HEK293T (cell line): ENCODE measurements around the gene ABCD1.

Source experiments
- CTCF ChIA-PET: fragments of 350-600 bp; formaldehyde crosslinking; extraction: SDS; loops from one replicate; lab custom pipeline; 2021; ENCODE audit warnings: antibody characterized with exemption, inconsistent platforms; lab: Yijun Ruan, JAX
- POLR2A ChIA-PET: fragments of 350-600 bp; formaldehyde crosslinking; extraction: SDS; loops from one replicate; lab custom pipeline; 2020; ENCODE audit warnings: antibody characterized with exemption, inconsistent platforms; lab: Yijun Ruan, JAX
- DNase-seq: peaks from one replicate; pipeline ENCODE4 v3.0.0; 2012; ENCODE audit warnings: mixed read lengths; ENCODE audit errors: extremely low spot score
- ARNT ChIP-seq: fragments of 450-650 bp; IDR thresholded peaks from 2 replicates; pipeline ENCODE4 v1.6.1; 2017; ENCODE audit warnings: mild to moderate bottlenecking
- BHLHE40 ChIP-seq: fragments of 450-650 bp; IDR thresholded peaks from 2 replicates; pipeline ENCODE4 v1.6.1; 2016; ENCODE audit warnings: mild to moderate bottlenecking, moderate library complexity, borderline replicate concordance
- CTBP1 ChIP-seq: fragments of 450-650 bp; IDR thresholded peaks from 2 replicates; pipeline ENCODE4 v1.6.1; 2016; ENCODE audit warnings: borderline replicate concordance
- ELF4 ChIP-seq: fragments of 450-650 bp; IDR thresholded peaks from 2 replicates; pipeline ENCODE4 v1.6.1; 2017; ENCODE audit warnings: antibody characterized with exemption
- FOXA1 ChIP-seq: fragments of 450-650 bp; IDR thresholded peaks from 2 replicates; pipeline ENCODE4 v1.6.1; 2016; ENCODE audit warnings: mild to moderate bottlenecking
- FOXK2 ChIP-seq: fragments of 450-650 bp; IDR thresholded peaks from 2 replicates; pipeline ENCODE4 v1.6.1; 2016; ENCODE audit warnings: mild to moderate bottlenecking
- FOXM1 ChIP-seq: fragments of 450-650 bp; IDR thresholded peaks from 2 replicates; pipeline ENCODE4 v1.6.1; 2017; ENCODE audit warnings: mild to moderate bottlenecking, borderline replicate concordance
- HDGF ChIP-seq: fragments of 450-650 bp; IDR thresholded peaks from 2 replicates; pipeline ENCODE4 v1.6.1; 2017; ENCODE audit warnings: antibody characterized with exemption, borderline replicate concordance
- L3MBTL2 ChIP-seq: fragments of 450-650 bp; conservative IDR thresholded peaks from 2 replicates; pipeline ENCODE4 v1.6.1; 2016; ENCODE audit warnings: mild to moderate bottlenecking
- LEF1 ChIP-seq: fragments of 450-650 bp; IDR thresholded peaks from 2 replicates; pipeline ENCODE4 v1.6.1; 2017; ENCODE audit warnings: mild to moderate bottlenecking, borderline replicate concordance
- NFRKB ChIP-seq: fragments of 450-650 bp; IDR thresholded peaks from 2 replicates; pipeline ENCODE4 v1.6.1; 2016; ENCODE audit warnings: mild to moderate bottlenecking, moderate library complexity
- SP1 ChIP-seq: fragments of 450-650 bp; IDR thresholded peaks from 2 replicates; pipeline ENCODE4 v1.6.1; 2017
- SUZ12 ChIP-seq: fragments of 450-650 bp; IDR thresholded peaks from 2 replicates; pipeline ENCODE4 v1.6.1; 2016; ENCODE audit warnings: mild to moderate bottlenecking
- TARDBP ChIP-seq: fragments of 450-650 bp; IDR thresholded peaks from 2 replicates; pipeline ENCODE4 v1.6.1; 2016
- ZNF384 ChIP-seq: fragments of 450-650 bp; IDR thresholded peaks from 2 replicates; pipeline ENCODE4 v1.6.1; 2016
- TF ChIP-seq, protein P1 (sequence below): fragments of 450-650 bp; IDR thresholded peaks from 2 replicates; pipeline ENCODE4 v1.6.1; 2016

Gene ABCD1

GRCh38 chrX:153709726-153710674 is 14.7 kb upstream of the ABCD1 start:
- no peak for DNase-seq
- POLR2A ChIA-PET: no interaction called here
- TF ChIP-seq, protein P1, sequence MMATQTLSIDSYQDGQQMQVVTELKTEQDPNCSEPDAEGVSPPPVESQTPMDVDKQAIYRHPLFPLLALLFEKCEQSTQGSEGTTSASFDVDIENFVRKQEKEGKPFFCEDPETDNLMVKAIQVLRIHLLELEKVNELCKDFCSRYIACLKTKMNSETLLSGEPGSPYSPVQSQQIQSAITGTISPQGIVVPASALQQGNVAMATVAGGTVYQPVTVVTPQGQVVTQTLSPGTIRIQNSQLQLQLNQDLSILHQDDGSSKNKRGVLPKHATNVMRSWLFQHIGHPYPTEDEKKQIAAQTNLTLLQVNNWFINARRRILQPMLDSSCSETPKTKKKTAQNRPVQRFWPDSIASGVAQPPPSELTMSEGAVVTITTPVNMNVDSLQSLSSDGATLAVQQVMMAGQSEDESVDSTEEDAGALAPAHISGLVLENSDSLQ: no peak
- TF ChIP-seq L3MBTL2 (no peak), CTBP1 (no peak), FOXK2 (no peak), ARNT (no peak), TARDBP (no peak), SP1 (no peak), FOXM1 (no peak), LEF1 (no peak), ZNF384 (no peak), NFRKB (no peak), HDGF (no peak), SUZ12 (no peak), ELF4 (no peak), FOXA1 (no peak), BHLHE40 (no peak)
- CTCF ChIA-PET: interaction anchor here (1.3 to 2.9 kb wide), 4 partner anchors 9 to 170 kb away, joined by 3 to 17 read pairs (median 6); no protein-coding TSS in a partner anchor

GRCh38 chrX:153714256-153714655 is 10.4 kb upstream of the ABCD1 start:
- POLR2A ChIA-PET: interaction anchor here (1.8 kb wide), 1 partner anchor 9 kb away, joined by 5 read pairs; the partner anchor contains the start of gene BCAP31
- DNase-seq: no peak
- CTCF ChIA-PET: interaction anchor here (0.9 kb wide), 1 partner anchor 46 kb away, joined by 4 read pairs; no protein-coding TSS in a partner anchor
- TF ChIP-seq FOXK2 (no peak), ZNF384 (no peak), L3MBTL2 (no peak)

DNA sequence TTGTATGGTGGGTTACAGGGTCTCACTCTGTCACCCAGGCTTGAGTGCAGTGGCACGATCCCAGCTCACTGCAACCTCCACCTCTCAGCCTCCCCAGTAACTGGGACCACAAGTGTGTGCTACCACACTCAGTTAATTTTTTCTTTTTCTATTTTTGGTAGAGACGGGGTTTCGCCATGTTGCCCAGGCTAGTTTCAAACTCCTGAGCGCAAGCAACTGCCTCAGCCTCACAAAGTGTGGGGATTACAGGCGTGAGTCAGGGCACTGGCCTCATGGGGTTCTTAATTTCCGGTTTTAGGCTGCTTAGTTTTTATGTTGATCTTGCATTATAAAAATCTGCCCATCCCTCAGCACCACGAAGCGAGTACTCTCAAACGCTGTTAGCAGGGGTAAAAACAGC is 7.2 kb upstream of the ABCD1 start:
- no peak for DNase-seq
- CTCF ChIA-PET: no interaction called here
- POLR2A ChIA-PET: no interaction called here
- TF ChIP-seq SUZ12: no peak
- TF ChIP-seq HDGF: no peak
- no peak for TF ChIP-seq ARNT
- TF ChIP-seq ZNF384: no peak
- TF ChIP-seq SP1: no peak
- no peak for TF ChIP-seq CTBP1
- no peak for TF ChIP-seq ELF4
- no peak for TF ChIP-seq FOXK2

GRCh38 chrX:153719238-153719637 is 5.4 kb upstream of the ABCD1 start:
- POLR2A ChIA-PET: no interaction called here
- no peak for DNase-seq
- CTCF ChIA-PET: interaction anchor here (3.4 kb wide), 1 partner anchor 10 kb away, joined by 17 read pairs; no protein-coding TSS in a partner anchor
- TF ChIP-seq L3MBTL2 (no peak), ARNT (no peak), FOXA1 (no peak), ELF4 (no peak), SP1 (no peak), FOXK2 (no peak), NFRKB (no peak), FOXM1 (no peak), BHLHE40 (no peak), ZNF384 (no peak), CTBP1 (no peak), TARDBP (no peak)

- ChIA-PET CTCF (interaction anchor here (3.4 kb wide), 1 partner anchor 11 kb away, joined by 17 read pairs; no protein-coding TSS in a partner anchor), POLR2A (no interaction called here)
- no peak for DNase-seq
- TF ChIP-seq NFRKB (no peak), ZNF384 (no peak), FOXA1 (no peak), HDGF (no peak), SP1 (no peak), BHLHE40 (no peak), ARNT (no peak), ELF4 (no peak), FOXM1 (no peak), FOXK2 (no peak), LEF1 (no peak), TARDBP (no peak)
- TF ChIP-seq, protein P1: no peak
Measured at GRCh38 chrX:153719701-153720100, 5.0 kb upstream of the ABCD1 start.

DNA sequence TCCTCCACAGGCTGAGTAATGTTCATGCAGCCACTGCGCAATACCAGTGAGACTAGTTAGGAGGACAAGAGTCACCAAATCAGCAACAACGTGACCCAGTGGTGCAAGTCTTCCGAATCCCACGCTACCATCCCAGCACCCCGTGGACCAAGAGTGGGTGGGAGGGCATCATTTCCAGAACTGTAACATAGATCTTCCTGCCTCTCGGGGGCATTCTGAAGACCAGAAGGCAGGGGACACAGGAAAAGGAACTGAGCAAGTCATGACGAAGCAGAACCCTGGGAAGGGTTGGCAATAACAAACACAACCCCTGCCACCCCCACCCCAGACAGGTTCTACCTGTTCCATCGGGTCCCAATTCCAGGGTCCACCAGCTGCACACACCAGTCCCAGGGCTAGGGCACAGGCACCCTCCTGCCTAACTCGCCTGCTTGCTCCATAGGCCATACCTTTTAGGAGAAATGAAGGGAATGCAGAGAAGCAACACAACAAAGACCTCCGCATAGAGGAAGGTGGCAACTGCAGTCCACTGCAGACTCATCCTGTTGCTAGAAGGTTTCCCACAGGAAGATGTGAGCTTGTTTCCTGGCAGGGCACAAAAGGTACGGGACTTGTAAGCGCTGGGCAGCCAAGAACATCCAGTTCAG is 1.8 kb upstream of the ABCD1 start:
- ChIA-PET POLR2A (interaction anchor here (1.4 kb wide), 1 partner anchor 9 kb away, joined by 5 read pairs; no protein-coding TSS in a partner anchor), CTCF (no interaction called here)
- no peak for TF ChIP-seq L3MBTL2
- TF ChIP-seq CTBP1: no peak
- TF ChIP-seq FOXA1: no peak
- TF ChIP-seq ELF4: no peak
- TF ChIP-seq SUZ12: no peak
- TF ChIP-seq FOXK2: no peak
- TF ChIP-seq SP1: no peak
- TF ChIP-seq ZNF384: no peak
- TF ChIP-seq NFRKB: no peak
- TF ChIP-seq, protein P1: no peak
- TF ChIP-seq ARNT: no peak
- no peak for DNase-seq
